WTC11 (cell line): Measurements from ENCODE around the gene PPM1D. TPM values are rescaled to one million over a fixed set of nuclear protein-coding genes. Genes with fewer than 3 reads are reported as not detected.
"Not testable (repeated sequence)": the region's sequence is repeated elsewhere in the genome, so short reads cannot be mapped to it uniquely, and the experiment has no call there.

Source experiments
- ATAC-seq: fragments of 200-7000 bp; cut with Tn5 transposase; 2 replicates; pipeline ENCODE4 v1.10.0; 2021; ENCODE audit warnings: mild to moderate bottlenecking, moderate library complexity
- CTCF ChIA-PET: fragments of 300-600 bp; sonication (Branson Sonifier 250); formaldehyde crosslinking; loops from one replicate; lab custom pipeline; 2021; ENCODE audit warnings: antibody characterized with exemption; lab: Charles Lee
- POLR2A ChIA-PET: fragments of 350-600 bp; sonication (Branson Sonifier 250); formaldehyde crosslinking; loops from one replicate; lab custom pipeline; 2021; ENCODE audit warnings: antibody characterized with exemption; lab: Charles Lee
- DNase-seq: peaks from one replicate; pipeline ENCODE4 v3.0.0; 2021; ENCODE audit warnings: low spot score
- H3K27ac Mint-ChIP-seq: 2 replicates; pipeline ENCODE4 v1.8.0; 2021; ENCODE audit warnings: mixed read lengths
- H3K27me3 Mint-ChIP-seq: 2 replicates; pipeline ENCODE4 v1.8.0; 2021; ENCODE audit warnings: low read depth, mild to moderate bottlenecking, moderate library complexity, mixed read lengths
- H3K36me3 Mint-ChIP-seq: 2 replicates; pipeline ENCODE4 v1.8.0; 2021; ENCODE audit warnings: mixed read lengths
- H3K4me1 Mint-ChIP-seq: 2 replicates; pipeline ENCODE4 v1.8.0; 2022; ENCODE audit warnings: mixed read lengths
- H3K4me3 Mint-ChIP-seq: 2 replicates; pipeline ENCODE4 v1.8.0; 2021; ENCODE audit warnings: mild to moderate bottlenecking, moderate library complexity, mixed read lengths
- H3K9me3 Mint-ChIP-seq: 2 replicates; pipeline ENCODE4 v1.8.0; 2021; ENCODE audit warnings: mixed read lengths
- CBFB ChIP-seq: sonication (generic); formaldehyde crosslinking; IDR thresholded peaks from 2 replicates; pipeline ENCODE4 v1.8.1; 2022; ENCODE audit warnings: mild to moderate bottlenecking, low read depth, missing genetic modification reagents
- E2F5 ChIP-seq: sonication (generic); formaldehyde crosslinking; IDR thresholded peaks from 2 replicates; pipeline ENCODE4 v1.8.1; 2022; ENCODE audit warnings: mild to moderate bottlenecking, moderate library complexity, missing genetic modification reagents
- ESRRA ChIP-seq: sonication (generic); formaldehyde crosslinking; IDR thresholded peaks from 2 replicates; pipeline ENCODE4 v1.8.1; 2022; ENCODE audit warnings: mild to moderate bottlenecking, missing genetic modification reagents, borderline replicate concordance
- HMGA2 ChIP-seq: fragments of 250-450 bp; sonication (Bioruptor Pico); IDR thresholded peaks from 2 replicates; pipeline ENCODE4 v1.4.0; 2021; ENCODE audit warnings: mild to moderate bottlenecking, moderate library complexity
- IRF1 ChIP-seq: sonication (generic); formaldehyde crosslinking; IDR thresholded peaks from 2 replicates; pipeline ENCODE4 v1.8.0; 2023; ENCODE audit warnings: missing genetic modification reagents
- JAZF1 ChIP-seq: fragments of 250-450 bp; sonication (Bioruptor Pico); IDR thresholded peaks from 2 replicates; pipeline ENCODE4 v1.9.0; 2021; ENCODE audit warnings: moderate library complexity, mild to moderate bottlenecking, inconsistent platforms
- MLX ChIP-seq: sonication (generic); formaldehyde crosslinking; IDR thresholded peaks from 2 replicates; pipeline ENCODE4 v1.8.1; 2023; ENCODE audit warnings: mild to moderate bottlenecking, missing genetic modification reagents, moderate library complexity
- NFE2L1 ChIP-seq: sonication (generic); formaldehyde crosslinking; IDR thresholded peaks from 2 replicates; pipeline ENCODE4 v1.8.1; 2023; ENCODE audit warnings: missing genetic modification reagents
- NFYB ChIP-seq: sonication (generic); formaldehyde crosslinking; conservative IDR thresholded peaks from 2 replicates; pipeline ENCODE4 v1.8.0; 2022; ENCODE audit warnings: low read depth, missing genetic modification reagents
- PREB ChIP-seq: sonication (generic); formaldehyde crosslinking; IDR thresholded peaks from 2 replicates; pipeline ENCODE4 v1.8.1; 2022; ENCODE audit warnings: mild to moderate bottlenecking, missing genetic modification reagents, moderate library complexity, borderline replicate concordance
- SOX15 ChIP-seq: fragments of 250-450 bp; sonication (Bioruptor Pico); IDR thresholded peaks from 2 replicates; pipeline ENCODE4 v1.9.0; 2021; ENCODE audit warnings: mild to moderate bottlenecking
- TEAD1 ChIP-seq: sonication (generic); formaldehyde crosslinking; IDR thresholded peaks from 2 replicates; pipeline ENCODE4 v1.8.0; 2022; ENCODE audit warnings: mild to moderate bottlenecking, missing genetic modification reagents
- ZMAT4 ChIP-seq: fragments of 250-450 bp; sonication (Bioruptor Pico); IDR thresholded peaks from 2 replicates; pipeline ENCODE4 v1.9.0; 2021; ENCODE audit warnings: mild to moderate bottlenecking
- ZNF121 ChIP-seq: sonication (generic); formaldehyde crosslinking; IDR thresholded peaks from 2 replicates; pipeline ENCODE4 v1.8.0; 2023; ENCODE audit warnings: missing genetic modification reagents
- ZNF138 ChIP-seq: sonication (generic); formaldehyde crosslinking; conservative IDR thresholded peaks from 2 replicates; pipeline ENCODE4 v1.8.1; 2022; ENCODE audit warnings: mild to moderate bottlenecking, moderate library complexity, missing genetic modification reagents
- ZNF396 ChIP-seq: fragments of 250-450 bp; sonication (Bioruptor Pico); IDR thresholded peaks from 2 replicates; pipeline ENCODE4 v1.8.0; 2021; ENCODE audit warnings: mild to moderate bottlenecking, moderate library complexity, borderline replicate concordance
- total RNA-seq: library from RNA; stranded (reverse); gene quantifications from 3 replicates; pipeline ENCODE4 v1.2.3, GENCODE V29; 2021
- TF ChIP-seq, protein P1 (sequence below): sonication (generic); formaldehyde crosslinking; IDR thresholded peaks from 2 replicates; pipeline ENCODE4 v1.8.0; 2022; ENCODE audit warnings: mild to moderate bottlenecking, missing genetic modification reagents
- TF ChIP-seq, protein P2 (sequence below): fragments of 250-450 bp; sonication (Bioruptor Pico); IDR thresholded peaks from 2 replicates; pipeline ENCODE4 v1.9.0; 2021; ENCODE audit warnings: moderate library complexity, mild to moderate bottlenecking, inconsistent platforms, borderline replicate concordance
- TF ChIP-seq, protein P3 (sequence below): fragments of 250-450 bp; sonication (Bioruptor Pico); IDR thresholded peaks from 2 replicates; pipeline ENCODE4 v1.9.0; 2021; ENCODE audit warnings: mild to moderate bottlenecking, borderline replicate concordance

Gene PPM1D
- total RNA-seq, 1 experiment from 2014 or later, result 20.4 TPM

GRCh38 chr17:60603477-60603876 lies 3.5 kb downstream of the PPM1D start:
- H3K27me3 Mint-ChIP-seq, H3K36me3 Mint-ChIP-seq, DNase-seq, H3K27ac Mint-ChIP-seq, H3K9me3 Mint-ChIP-seq, ATAC-seq: not testable (repeated sequence)
- Mint-ChIP-seq H3K4me1 (peaks cover 19% of the 10 kb centered on the region), H3K4me3 (peak overlapping the region; percentile 27; the same call in 1 of the 2 replicates)
- ChIA-PET POLR2A (interaction anchor here (0.6 kb wide), 1 partner anchor 197 kb away, joined by 5 read pairs; no protein-coding TSS in a partner anchor), CTCF (interaction anchor here (0.6 to 1.9 kb wide), 2 partner anchors 11 to 29 kb away, joined by 3 to 5 read pairs; no protein-coding TSS in a partner anchor)
- TF ChIP-seq ZNF121, result 0 out of 2 replicates have a peak, but pooled peaks have one; percentile 36

- H3K4me3 Mint-ChIP-seq, result no peak overlapping the region
- peaks cover 13% of the 10 kb centered on the region for H3K4me1 Mint-ChIP-seq
- no peak for DNase-seq
- H3K36me3 Mint-ChIP-seq, result no peaks in the 10 kb centered on the region
- ChIA-PET POLR2A (no interaction called here), CTCF (no interaction called here)
- no peaks in the 10 kb centered on the region for H3K27me3 Mint-ChIP-seq
- no peak for ATAC-seq
- no peaks in the 10 kb centered on the region for H3K9me3 Mint-ChIP-seq
- no peak overlapping the region for H3K27ac Mint-ChIP-seq
- TF ChIP-seq HMGA2, result no peak
- TF ChIP-seq ESRRA (CRISPR knock-in tag), result no peak
- no peak for TF ChIP-seq E2F5 (CRISPR knock-in tag)
- no peak for TF ChIP-seq NFYB (CRISPR knock-in tag)
- no peak for TF ChIP-seq PREB
- TF ChIP-seq ZNF138, result no peak
- peak; percentile 42; the same call in 1 of the 2 replicates for TF ChIP-seq ZNF121
- TF ChIP-seq, all 79 proteins: peak for 1
Observed at GRCh38 chr17:60604686-60605334, 4.8 kb downstream of the PPM1D start.

GRCh38 chr17:60606036-60606435 lies 6.0 kb downstream of the PPM1D start:
- H3K4me3 Mint-ChIP-seq, result no peak overlapping the region
- ATAC-seq, result no peak
- POLR2A ChIA-PET, result no interaction called here

More at GRCh38 chr17:60606036-60606435, 6.0 kb downstream of the PPM1D start:
- H3K36me3 Mint-ChIP-seq, result no peaks in the 10 kb centered on the region
- peaks cover 13% of the 10 kb centered on the region for H3K4me1 Mint-ChIP-seq
- H3K27me3 Mint-ChIP-seq, result no peaks in the 10 kb centered on the region
- CTCF ChIA-PET, result no interaction called here
- no peak overlapping the region for H3K27ac Mint-ChIP-seq
- H3K9me3 Mint-ChIP-seq, result no peaks in the 10 kb centered on the region
- no peak for DNase-seq
- TF ChIP-seq, protein P1, sequence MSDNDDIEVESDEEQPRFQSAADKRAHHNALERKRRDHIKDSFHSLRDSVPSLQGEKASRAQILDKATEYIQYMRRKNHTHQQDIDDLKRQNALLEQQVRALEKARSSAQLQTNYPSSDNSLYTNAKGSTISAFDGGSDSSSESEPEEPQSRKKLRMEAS (CRISPR knock-in tag), result no peak
- TF ChIP-seq ZNF138 (no peak), ZMAT4 (CRISPR knock-in tag) (no peak), SOX15 (CRISPR knock-in tag) (no peak), NFE2L1 (no peak), JAZF1 (CRISPR knock-in tag) (no peak), IRF1 (CRISPR knock-in tag) (no peak), ZNF396 (no peak), TEAD1 (CRISPR knock-in tag) (no peak), CBFB (no peak), MLX (CRISPR knock-in tag) (no peak)
- TF ChIP-seq, protein P2, sequence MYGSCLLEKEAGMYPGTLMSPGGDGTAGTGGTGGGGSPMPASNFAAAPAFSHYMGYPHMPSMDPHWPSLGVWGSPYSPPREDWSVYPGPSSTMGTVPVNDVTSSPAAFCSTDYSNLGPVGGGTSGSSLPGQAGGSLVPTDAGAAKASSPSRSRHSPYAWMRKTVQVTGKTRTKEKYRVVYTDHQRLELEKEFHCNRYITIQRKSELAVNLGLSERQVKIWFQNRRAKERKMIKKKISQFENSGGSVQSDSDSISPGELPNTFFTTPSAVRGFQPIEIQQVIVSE (CRISPR knock-in tag), result no peak
- TF ChIP-seq, protein P3, sequence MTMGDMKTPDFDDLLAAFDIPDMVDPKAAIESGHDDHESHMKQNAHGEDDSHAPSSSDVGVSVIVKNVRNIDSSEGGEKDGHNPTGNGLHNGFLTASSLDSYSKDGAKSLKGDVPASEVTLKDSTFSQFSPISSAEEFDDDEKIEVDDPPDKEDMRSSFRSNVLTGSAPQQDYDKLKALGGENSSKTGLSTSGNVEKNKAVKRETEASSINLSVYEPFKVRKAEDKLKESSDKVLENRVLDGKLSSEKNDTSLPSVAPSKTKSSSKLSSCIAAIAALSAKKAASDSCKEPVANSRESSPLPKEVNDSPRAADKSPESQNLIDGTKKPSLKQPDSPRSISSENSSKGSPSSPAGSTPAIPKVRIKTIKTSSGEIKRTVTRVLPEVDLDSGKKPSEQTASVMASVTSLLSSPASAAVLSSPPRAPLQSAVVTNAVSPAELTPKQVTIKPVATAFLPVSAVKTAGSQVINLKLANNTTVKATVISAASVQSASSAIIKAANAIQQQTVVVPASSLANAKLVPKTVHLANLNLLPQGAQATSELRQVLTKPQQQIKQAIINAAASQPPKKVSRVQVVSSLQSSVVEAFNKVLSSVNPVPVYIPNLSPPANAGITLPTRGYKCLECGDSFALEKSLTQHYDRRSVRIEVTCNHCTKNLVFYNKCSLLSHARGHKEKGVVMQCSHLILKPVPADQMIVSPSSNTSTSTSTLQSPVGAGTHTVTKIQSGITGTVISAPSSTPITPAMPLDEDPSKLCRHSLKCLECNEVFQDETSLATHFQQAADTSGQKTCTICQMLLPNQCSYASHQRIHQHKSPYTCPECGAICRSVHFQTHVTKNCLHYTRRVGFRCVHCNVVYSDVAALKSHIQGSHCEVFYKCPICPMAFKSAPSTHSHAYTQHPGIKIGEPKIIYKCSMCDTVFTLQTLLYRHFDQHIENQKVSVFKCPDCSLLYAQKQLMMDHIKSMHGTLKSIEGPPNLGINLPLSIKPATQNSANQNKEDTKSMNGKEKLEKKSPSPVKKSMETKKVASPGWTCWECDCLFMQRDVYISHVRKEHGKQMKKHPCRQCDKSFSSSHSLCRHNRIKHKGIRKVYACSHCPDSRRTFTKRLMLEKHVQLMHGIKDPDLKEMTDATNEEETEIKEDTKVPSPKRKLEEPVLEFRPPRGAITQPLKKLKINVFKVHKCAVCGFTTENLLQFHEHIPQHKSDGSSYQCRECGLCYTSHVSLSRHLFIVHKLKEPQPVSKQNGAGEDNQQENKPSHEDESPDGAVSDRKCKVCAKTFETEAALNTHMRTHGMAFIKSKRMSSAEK (CRISPR knock-in tag), result no peak
- TF ChIP-seq, all 79 proteins: peak for 0
